Panc1 (cell line): ENCODE data around the gene MACF1.

Source experiments
- REST ChIP-seq, 2 experiments: IDR thresholded peaks; 2 replicates each; pipeline ENCODE4 v1.6.1; 2011 to 2012; ENCODE audit warnings: low read depth in 2 of 2, control low read depth in 1 of 2, low read length in 1 of 2, mild to moderate bottlenecking in 1 of 2, moderate library complexity in 1 of 2; ENCODE audit not compliant: insufficient read depth in 1 of 2
- TCF7L2 ChIP-seq: IDR thresholded peaks from 2 replicates; pipeline ENCODE4 v1.6.1; 2011; ENCODE audit warnings: mild to moderate bottlenecking, low read depth, low read length, inconsistent platforms
- TF ChIP-seq, protein P1 (sequence below): fragments of 450-650 bp; IDR thresholded peaks from 2 replicates; pipeline ENCODE4 v1.5.1; 2017; ENCODE audit warnings: mild to moderate bottlenecking

DNA sequence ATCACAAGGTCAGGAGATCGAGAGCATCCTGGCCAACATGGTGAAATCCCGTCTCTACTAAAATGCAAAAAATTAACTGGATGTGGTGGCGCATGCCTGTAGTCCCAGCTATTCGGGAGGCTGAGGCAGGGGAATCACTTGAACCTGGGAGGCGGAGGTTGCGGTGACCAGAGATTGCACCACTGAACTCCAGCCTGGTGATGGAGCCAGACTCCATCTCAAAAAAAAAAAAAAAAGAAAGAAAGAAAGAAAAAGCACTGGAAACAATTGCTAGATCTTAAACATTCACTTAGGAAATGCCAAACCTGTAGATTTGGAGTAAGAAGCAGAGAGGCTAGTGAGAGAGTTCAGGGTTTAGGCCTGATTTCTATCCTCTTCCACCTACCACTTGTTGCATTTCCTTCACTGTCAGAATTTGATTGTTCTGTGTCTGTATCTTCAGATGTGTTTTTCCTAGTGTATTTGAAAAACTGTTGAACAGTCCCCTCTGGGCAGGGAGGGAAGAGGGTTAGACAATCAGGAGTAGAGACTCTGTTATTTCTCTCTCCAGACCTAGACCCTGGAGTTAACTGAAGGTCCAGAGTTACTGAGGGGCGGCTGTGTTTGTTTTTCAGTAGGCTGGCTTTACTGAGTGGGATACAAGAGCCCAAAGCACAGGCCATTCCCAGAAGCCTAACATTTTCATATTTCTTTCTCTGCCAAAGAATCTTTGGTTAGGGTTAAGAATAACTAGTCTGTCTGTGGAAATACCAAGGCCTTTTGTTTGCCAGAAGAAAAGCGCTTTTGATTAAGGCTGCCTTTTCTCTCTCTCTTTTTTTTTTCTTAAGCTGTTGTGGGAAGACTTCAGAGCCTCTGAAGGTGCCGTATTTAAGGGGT is 31.1 kb upstream of the MACF1 start:
- TF ChIP-seq, protein P1, sequence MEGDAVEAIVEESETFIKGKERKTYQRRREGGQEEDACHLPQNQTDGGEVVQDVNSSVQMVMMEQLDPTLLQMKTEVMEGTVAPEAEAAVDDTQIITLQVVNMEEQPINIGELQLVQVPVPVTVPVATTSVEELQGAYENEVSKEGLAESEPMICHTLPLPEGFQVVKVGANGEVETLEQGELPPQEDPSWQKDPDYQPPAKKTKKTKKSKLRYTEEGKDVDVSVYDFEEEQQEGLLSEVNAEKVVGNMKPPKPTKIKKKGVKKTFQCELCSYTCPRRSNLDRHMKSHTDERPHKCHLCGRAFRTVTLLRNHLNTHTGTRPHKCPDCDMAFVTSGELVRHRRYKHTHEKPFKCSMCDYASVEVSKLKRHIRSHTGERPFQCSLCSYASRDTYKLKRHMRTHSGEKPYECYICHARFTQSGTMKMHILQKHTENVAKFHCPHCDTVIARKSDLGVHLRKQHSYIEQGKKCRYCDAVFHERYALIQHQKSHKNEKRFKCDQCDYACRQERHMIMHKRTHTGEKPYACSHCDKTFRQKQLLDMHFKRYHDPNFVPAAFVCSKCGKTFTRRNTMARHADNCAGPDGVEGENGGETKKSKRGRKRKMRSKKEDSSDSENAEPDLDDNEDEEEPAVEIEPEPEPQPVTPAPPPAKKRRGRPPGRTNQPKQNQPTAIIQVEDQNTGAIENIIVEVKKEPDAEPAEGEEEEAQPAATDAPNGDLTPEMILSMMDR, result peak; percentile 66
- TF ChIP-seq REST (IDR thresholded peaks at IDR 0.05; ENCODE audit: insufficient read depth in 1 of 2, low read depth in 2 of 2, low read length in 1 of 2) (no peak), TCF7L2 (no peak)
